GM12891 (cell line): ENCODE measurements around the gene CD1D.

Experiments
- PAX5 ChIP-seq: IDR thresholded peaks from 2 replicates; pipeline ENCODE4 v1.6.1; 2011; ENCODE audit warnings: low read length, moderate library complexity, mild to moderate bottlenecking; ENCODE audit not compliant: insufficient read depth, severe bottlenecking
- POLR2A ChIP-seq: IDR thresholded peaks from 2 replicates; pipeline ENCODE4 v1.6.1; 2011; ENCODE audit warnings: low read depth, low read length, control low read depth
- POLR2AphosphoS5 ChIP-seq: IDR thresholded peaks from 2 replicates; pipeline ENCODE4 v1.6.1; 2011; ENCODE audit warnings: low read depth, low read length, control low read depth
- POU2F2 ChIP-seq: IDR thresholded peaks from 2 replicates; pipeline ENCODE4 v1.6.1; 2011; ENCODE audit warnings: low read depth, mild to moderate bottlenecking, control low read depth, low read length, moderate library complexity
- SPI1 ChIP-seq: IDR thresholded peaks from 2 replicates; pipeline ENCODE4 v1.6.1; 2011; ENCODE audit warnings: low read depth, low read length, control low read depth
- TAF1 ChIP-seq: IDR thresholded peaks from 2 replicates; pipeline ENCODE4 v1.6.1; 2011; ENCODE audit warnings: low read depth, low read length, control low read depth

DNA sequence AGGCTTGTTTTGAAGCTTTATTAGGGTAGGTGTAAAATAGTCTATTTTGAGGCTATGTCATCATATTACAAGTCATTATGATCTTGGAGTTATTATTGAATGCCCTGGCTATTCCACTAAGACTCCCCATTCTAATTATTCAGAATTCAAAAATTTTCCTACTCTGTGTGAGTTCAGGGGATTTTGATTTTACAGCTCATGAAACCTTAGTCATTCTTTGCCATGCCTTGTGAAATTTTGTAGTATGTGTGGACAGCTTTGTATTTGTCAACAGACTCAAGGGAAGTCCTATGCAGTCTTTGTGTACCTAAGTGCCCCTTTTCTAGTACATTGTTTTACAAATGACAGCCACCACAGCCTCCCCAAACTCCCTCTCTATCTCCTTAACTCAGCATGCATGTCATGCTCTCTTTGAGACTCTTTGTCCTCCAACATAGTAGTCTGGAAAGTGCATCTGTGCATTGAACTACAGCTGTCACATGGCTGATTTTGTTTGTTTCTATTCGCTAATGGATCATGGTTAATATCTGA, 28.0 kb downstream of the CD1D start:
- no peak for TF ChIP-seq TAF1
- TF ChIP-seq POLR2A, result no peak
- no peak for TF ChIP-seq POLR2AphosphoS5
- no peak for TF ChIP-seq PAX5
- no peak for TF ChIP-seq SPI1
- no peak for TF ChIP-seq POU2F2
